T-helper 1 cell treated with Interleukin-12 subunit alpha and Interleukin-12 subunit beta and Interleukin-4 antibody, amounts not matched to agents 30 μg/mL and 1 μg/mL, for 36 hours (primary cell): ENCODE data around the gene KRT38.
"Not testable (repeated sequence)": the region's sequence is repeated elsewhere in the genome, so short reads cannot be mapped to it uniquely, and the experiment has no call there.

Source experiments
- H3K27ac Mint-ChIP-seq: one replicate; pipeline ENCODE4 v1.8.0; 2021; ENCODE audit warnings: mild to moderate bottlenecking, mixed read lengths
- H3K27me3 Mint-ChIP-seq: one replicate; pipeline ENCODE4 v1.8.0; 2021; ENCODE audit warnings: low read depth, mixed read lengths
- H3K36me3 Mint-ChIP-seq: one replicate; pipeline ENCODE4 v1.8.0; 2021; ENCODE audit warnings: low read depth, mixed read lengths
- H3K4me1 Mint-ChIP-seq: one replicate; pipeline ENCODE4 v1.8.0; 2021; ENCODE audit warnings: low read depth, mixed read lengths
- H3K4me3 Mint-ChIP-seq: one replicate; pipeline ENCODE4 v1.8.0; 2021; ENCODE audit warnings: mild to moderate bottlenecking, moderate library complexity, mixed read lengths
- H3K9me3 Mint-ChIP-seq: one replicate; pipeline ENCODE4 v1.8.0; 2021; ENCODE audit warnings: mixed read lengths

Gene KRT38

GRCh38 chr17:41404024-41404671 lies 36.6 kb downstream of the KRT38 start:
- H3K4me3 Mint-ChIP-seq, result no peak overlapping the region
- H3K27ac Mint-ChIP-seq, result no peak overlapping the region
- H3K4me1 Mint-ChIP-seq, result peaks cover 22% of the 10 kb centered on the region
- no peaks in the 10 kb centered on the region for H3K27me3 Mint-ChIP-seq
- no peaks in the 10 kb centered on the region for H3K9me3 Mint-ChIP-seq
- no peaks in the 10 kb centered on the region for H3K36me3 Mint-ChIP-seq

- H3K4me1 Mint-ChIP-seq, result peaks cover 22% of the 10 kb centered on the region
- H3K9me3 Mint-ChIP-seq, result no peaks in the 10 kb centered on the region
- no peak overlapping the region for H3K4me3 Mint-ChIP-seq
- no peak overlapping the region for H3K27ac Mint-ChIP-seq
- H3K36me3 Mint-ChIP-seq, result no peaks in the 10 kb centered on the region
- H3K27me3 Mint-ChIP-seq, result no peaks in the 10 kb centered on the region
Observed at GRCh38 chr17:41403404-41404023, 37.3 kb downstream of the KRT38 start.

DNA sequence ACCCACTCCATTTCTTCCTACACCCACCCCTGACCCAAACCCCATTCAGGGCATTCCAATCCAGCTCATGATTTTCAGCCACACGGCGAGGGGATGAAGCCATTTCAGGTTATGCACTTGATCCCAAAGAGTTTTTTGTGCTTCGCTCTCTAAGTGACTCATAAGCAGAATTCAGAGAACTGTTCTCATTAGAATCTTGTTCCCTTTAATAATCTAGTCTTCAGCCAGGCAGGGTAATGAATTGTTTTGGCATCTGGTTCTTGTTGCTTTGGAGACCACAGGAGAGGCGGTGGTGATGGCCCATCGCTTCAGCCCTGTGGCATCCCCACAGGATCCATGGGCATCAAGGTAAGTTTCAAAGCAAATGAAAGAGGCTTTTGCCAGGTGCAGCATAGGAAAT lies 38.6 kb downstream of the KRT38 start:
- Mint-ChIP-seq H3K4me1 (peaks cover 22% of the 10 kb centered on the region), H3K4me3 (no peak overlapping the region), H3K27me3 (peaks cover 6% of the 10 kb centered on the region), H3K36me3 (no peaks in the 10 kb centered on the region), H3K9me3 (no peaks in the 10 kb centered on the region), H3K27ac (no peak overlapping the region)

DNA sequence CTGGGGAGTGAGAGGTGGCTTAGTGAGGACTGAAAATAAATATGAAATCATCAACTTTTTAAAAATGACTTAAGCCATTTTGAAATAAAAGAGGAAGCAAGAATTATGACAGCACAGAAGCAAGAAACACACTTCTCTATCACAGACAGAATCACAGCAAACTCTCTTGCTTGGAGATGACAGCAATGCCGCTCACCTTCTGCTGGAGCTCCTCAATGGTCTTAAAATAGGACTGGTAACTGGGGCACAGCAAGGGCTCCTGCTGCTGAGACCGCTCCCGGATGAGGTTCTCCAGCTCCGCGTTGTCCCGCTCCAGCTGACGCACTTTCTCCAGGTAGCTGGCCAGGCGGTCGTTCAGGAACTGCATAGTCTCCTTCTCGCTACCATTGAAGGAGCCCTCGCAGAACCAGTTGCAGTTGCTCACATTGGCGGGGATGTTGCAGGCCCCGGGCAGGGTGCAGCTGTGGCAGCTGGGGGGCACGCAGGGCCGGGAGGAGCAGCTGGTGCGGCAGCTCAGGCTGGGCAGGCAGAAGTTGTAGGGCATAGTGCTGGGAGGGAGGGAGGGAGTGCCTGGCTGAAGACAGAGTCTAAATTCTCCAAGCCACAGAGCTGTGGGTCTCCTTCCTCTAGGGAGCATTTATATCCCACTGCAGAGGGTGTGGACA lies 43.7 kb downstream of the KRT38 start, which contains the start of gene KRT31:
Gene KRT31 (minus strand): TSS at position 613 of the 665 bp plus-strand sequence. CDS start 69 bp downstream, at position 544.
- H3K4me1 Mint-ChIP-seq, result no peaks in the 10 kb centered on the region

DNA sequence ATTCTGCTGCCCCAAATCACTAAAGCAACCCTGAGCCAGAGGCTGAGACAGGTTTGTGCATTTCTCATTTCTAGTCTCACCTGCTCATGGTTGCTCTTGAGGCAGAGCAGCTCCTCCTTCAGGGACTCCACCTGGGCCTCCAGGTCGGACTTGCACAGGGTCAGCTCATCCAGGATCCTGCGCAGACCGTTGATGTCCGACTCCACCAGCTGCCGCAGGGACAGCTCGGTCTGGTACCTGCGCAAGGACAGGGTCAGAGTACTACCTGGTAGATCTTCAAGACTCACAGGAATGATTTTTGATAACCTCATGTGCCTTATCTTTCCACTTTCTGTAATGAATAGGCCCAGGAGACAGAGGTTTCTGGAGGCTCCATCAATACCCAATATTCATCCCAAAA lies 44.4 kb downstream of the KRT38 start:
- Mint-ChIP-seq H3K9me3 (no peaks in the 10 kb centered on the region), H3K27me3 (peaks cover 12% of the 10 kb centered on the region)

More for the DNA sequence above, 43.7 kb downstream of the KRT38 start, which contains the start of gene KRT31:
- H3K36me3 Mint-ChIP-seq, result no peaks in the 10 kb centered on the region
- no peak within 1 kb of the TSS for H3K27ac Mint-ChIP-seq
- no peak within 1 kb of the TSS for H3K4me3 Mint-ChIP-seq
- H3K9me3 Mint-ChIP-seq, result no peaks in the 10 kb centered on the region
- H3K27me3 Mint-ChIP-seq, result peaks cover 9% of the 10 kb centered on the region

GRCh38 chr17:41395611-41396010 lies 45.2 kb downstream of the KRT38 start:
- Mint-ChIP-seq H3K27me3 (peaks cover 12% of the 10 kb centered on the region), H3K27ac (no peak overlapping the region), H3K9me3 (no peaks in the 10 kb centered on the region), H3K36me3 (no peaks in the 10 kb centered on the region), H3K4me1 (no peaks in the 10 kb centered on the region), H3K4me3 (no peak overlapping the region)

More for the DNA sequence above, 44.4 kb downstream of the KRT38 start:
- Mint-ChIP-seq H3K36me3 (no peaks in the 10 kb centered on the region), H3K4me3 (no peak overlapping the region), H3K27ac (no peak overlapping the region), H3K4me1 (no peaks in the 10 kb centered on the region)

DNA sequence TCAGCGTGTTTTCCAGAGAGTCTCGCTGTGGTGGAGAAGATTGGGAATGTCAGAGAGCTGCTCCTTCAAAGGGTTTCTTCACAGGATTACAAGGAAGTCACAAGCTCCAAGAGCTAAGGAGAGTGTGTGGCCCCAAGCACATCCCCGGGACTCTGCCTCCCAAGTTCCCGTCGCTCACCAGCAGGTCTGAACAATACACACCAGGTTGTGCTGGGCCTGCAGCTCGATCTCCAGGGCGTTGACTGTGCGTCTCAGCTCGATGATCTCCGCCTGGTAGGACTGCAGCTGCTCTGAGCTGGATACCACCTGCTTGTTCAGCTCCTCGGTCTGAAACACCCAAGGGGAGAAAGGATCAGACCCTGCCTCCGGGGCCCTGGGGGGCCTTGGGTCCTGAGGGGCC lies 45.7 kb downstream of the KRT38 start:
- peaks cover 12% of the 10 kb centered on the region for H3K27me3 Mint-ChIP-seq

GRCh38 chr17:41394254-41394996 lies 46.4 kb downstream of the KRT38 start:
- Mint-ChIP-seq H3K36me3 (no peaks in the 10 kb centered on the region), H3K4me3 (no peak overlapping the region)

More for the DNA sequence above, 45.7 kb downstream of the KRT38 start:
- not testable (repeated sequence) for H3K27ac Mint-ChIP-seq, H3K36me3 Mint-ChIP-seq, H3K4me1 Mint-ChIP-seq, H3K4me3 Mint-ChIP-seq, H3K9me3 Mint-ChIP-seq

DNA sequence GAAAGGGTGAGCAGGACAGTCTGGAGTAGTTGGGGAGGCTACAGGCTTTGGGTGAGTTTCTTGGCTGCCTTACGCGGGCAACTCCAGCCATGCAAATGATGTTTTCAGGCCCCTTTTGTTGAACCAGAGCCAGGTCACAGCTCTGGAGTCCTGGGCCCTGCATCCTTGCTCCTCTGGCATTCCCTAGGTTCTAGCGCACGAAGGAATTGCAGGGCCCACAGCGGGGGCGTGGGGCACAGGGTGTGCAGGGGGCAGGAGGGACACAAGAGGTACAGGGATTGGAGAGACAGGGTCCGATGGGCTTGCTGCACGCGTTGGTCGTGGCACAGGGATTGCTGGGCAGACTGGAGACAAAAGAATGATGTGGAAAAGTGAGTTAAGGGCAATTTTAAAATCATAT lies 47.0 kb downstream of the KRT38 start:
- Mint-ChIP-seq H3K9me3 (peaks cover 4% of the 10 kb centered on the region), H3K36me3 (no peaks in the 10 kb centered on the region), H3K4me1 (no peaks in the 10 kb centered on the region), H3K4me3 (no peak overlapping the region), H3K27ac (no peak overlapping the region), H3K27me3 (peaks cover 16% of the 10 kb centered on the region)

More at GRCh38 chr17:41394254-41394996, 46.4 kb downstream of the KRT38 start:
- no peak overlapping the region for H3K27ac Mint-ChIP-seq
- H3K9me3 Mint-ChIP-seq, result no peaks in the 10 kb centered on the region
- peaks cover 12% of the 10 kb centered on the region for H3K27me3 Mint-ChIP-seq
- no peaks in the 10 kb centered on the region for H3K4me1 Mint-ChIP-seq

DNA sequence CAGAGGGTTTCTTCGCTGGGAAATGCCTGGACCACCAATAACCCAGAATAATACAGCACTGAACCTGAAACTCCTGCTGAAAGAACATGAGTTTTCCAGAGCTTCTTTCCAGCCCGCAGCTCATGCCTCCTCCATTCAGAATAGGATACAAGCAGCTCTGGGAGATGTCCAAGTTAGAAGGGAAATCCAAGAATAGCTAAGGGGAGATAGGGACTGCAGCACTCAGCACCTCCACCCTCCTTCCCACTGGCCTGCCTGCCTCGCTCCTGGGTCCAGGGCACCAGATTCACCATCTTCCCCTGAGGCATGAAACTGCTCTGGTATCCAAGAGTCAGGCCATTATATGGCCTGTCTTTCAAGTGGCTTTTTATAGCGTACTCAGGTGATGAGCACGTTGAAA lies 47.5 kb downstream of the KRT38 start:
- Mint-ChIP-seq H3K9me3 (peaks cover 5% of the 10 kb centered on the region), H3K4me3 (no peak overlapping the region), H3K4me1 (no peaks in the 10 kb centered on the region), H3K36me3 (no peaks in the 10 kb centered on the region), H3K27me3 (peaks cover 16% of the 10 kb centered on the region), H3K27ac (no peak overlapping the region)

DNA sequence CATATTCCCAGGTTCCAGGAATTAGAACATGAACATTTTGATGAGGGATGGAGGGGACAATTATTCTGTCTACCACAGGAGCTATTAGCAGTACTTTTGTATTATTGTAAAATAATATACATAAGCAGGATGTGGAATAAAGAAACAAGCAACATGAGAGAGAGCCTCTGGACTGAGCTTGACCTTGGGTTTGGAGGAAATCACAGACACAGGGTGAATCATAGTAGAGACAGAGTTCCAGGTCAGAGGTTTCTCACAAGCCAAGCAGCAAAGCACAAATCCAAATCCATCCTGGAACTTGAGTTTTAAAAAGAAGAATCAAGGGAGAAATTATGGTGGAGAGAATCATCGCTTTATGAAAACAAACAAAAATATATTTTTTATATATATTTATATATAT lies 48.5 kb downstream of the KRT38 start:
- Mint-ChIP-seq H3K27me3 (peaks cover 10% of the 10 kb centered on the region), H3K36me3 (no peaks in the 10 kb centered on the region), H3K9me3 (peaks cover 13% of the 10 kb centered on the region), H3K4me3 (no peak overlapping the region), H3K27ac (no peak overlapping the region), H3K4me1 (no peaks in the 10 kb centered on the region)

DNA sequence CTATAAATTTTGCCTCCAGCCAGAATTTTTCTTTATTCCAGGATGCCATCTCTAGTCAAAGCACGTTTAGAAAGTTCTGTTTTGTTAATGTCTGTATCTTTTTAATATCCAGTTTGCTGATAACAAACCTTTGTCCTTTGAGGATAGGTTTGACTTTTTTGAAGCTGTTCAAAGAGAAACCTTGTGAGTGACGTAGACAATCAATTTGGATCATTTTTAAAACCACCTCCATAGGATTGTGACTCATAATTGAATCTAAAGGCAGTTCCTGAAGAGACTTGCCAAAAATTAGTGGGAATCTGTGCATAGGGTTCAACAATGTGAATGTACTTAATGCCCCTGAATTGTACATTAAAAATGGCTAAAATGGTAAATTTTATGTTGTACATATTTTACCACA lies 49.2 kb downstream of the KRT38 start:
- Mint-ChIP-seq H3K4me3 (no peak overlapping the region), H3K9me3 (peaks cover 18% of the 10 kb centered on the region), H3K4me1 (no peaks in the 10 kb centered on the region), H3K27me3 (peaks cover 13% of the 10 kb centered on the region), H3K36me3 (no peaks in the 10 kb centered on the region), H3K27ac (no peak overlapping the region)

- Mint-ChIP-seq H3K4me3 (no peak overlapping the region), H3K36me3 (no peaks in the 10 kb centered on the region), H3K9me3 (peaks cover 23% of the 10 kb centered on the region), H3K4me1 (no peaks in the 10 kb centered on the region), H3K27ac (no peak overlapping the region), H3K27me3 (peaks cover 13% of the 10 kb centered on the region)
Observed at GRCh38 chr17:41390411-41390938, 50.3 kb downstream of the KRT38 start.

DNA sequence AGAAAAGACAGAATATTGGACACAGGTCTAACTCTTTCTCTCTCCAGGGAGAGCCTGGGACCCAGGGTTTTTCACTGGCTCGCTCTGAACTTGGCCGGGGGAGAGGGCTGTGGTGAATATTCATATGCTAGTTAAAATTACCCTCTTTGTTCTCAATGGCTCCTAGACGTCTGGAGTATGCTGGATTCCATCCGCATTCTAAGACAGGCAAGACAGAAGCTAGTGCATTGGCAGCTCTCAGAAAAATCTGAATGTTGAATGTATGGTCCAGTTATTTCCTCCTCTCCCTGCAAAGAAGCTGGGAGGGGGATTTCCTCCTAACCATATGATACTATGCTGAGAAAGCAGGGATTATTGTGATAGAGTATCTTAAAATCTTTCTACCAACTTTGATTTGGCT lies 53.1 kb downstream of the KRT38 start:
- H3K27ac Mint-ChIP-seq, result no peak overlapping the region
- H3K36me3 Mint-ChIP-seq, result no peaks in the 10 kb centered on the region
- peaks cover 23% of the 10 kb centered on the region for H3K9me3 Mint-ChIP-seq
- H3K4me3 Mint-ChIP-seq, result no peak overlapping the region
- no peaks in the 10 kb centered on the region for H3K4me1 Mint-ChIP-seq
- H3K27me3 Mint-ChIP-seq, result peaks cover 19% of the 10 kb centered on the region
